ENCODE measurements around the gene HDHD3. TPM values are rescaled to one million over a fixed set of nuclear protein-coding genes. Genes with fewer than 3 reads are reported as not detected.
"Not testable (repeated sequence)": the region's sequence is repeated elsewhere in the genome, so short reads cannot be mapped to it uniquely, and the experiment has no call there.

HDHD3 gene
- total RNA-seq, 4 donors from 2014 or later = 56.1 to 258 (median 237) TPM

GRCh38 chr9:113387560-113388230, 10.9 kb upstream of the HDHD3 start:
- Histone ChIP-seq H3K36me3 (peaks cover 0 to 47% (median 0%) of the 10 kb centered on the region in 3 donors), H3K4me1 (peaks cover 0 to 34% (median 10%) of the 10 kb centered on the region in 4 donors), H3K27me3 (no peaks in the 10 kb centered on the region), H3K4me3 (no peak overlapping the region), H3K9me3 (no peaks in the 10 kb centered on the region), H3K27ac (peak overlapping the region in 3 of 4 donors; percentile 22 to 85 (median 62))
- peak in 2 of 3 donors; percentile 63 to 70 for DNase-seq
- no peak for TF ChIP-seq POLR2A (IDR thresholded peaks at IDR 0.05)
- TF ChIP-seq CTCF (IDR thresholded peaks at IDR 0.05) = no peak

GRCh38 chr9:113386571-113387393, 10.0 kb upstream of the HDHD3 start:
- Histone ChIP-seq H3K27ac (peak overlapping the region in 3 of 4 donors; percentile 22 to 85 (median 62)), H3K27me3 (no peaks in the 10 kb centered on the region), H3K4me1 (peaks cover 0 to 34% (median 10%) of the 10 kb centered on the region in 4 donors), H3K9me3 (no peaks in the 10 kb centered on the region), H3K36me3 (peaks cover 0 to 40% (median 0%) of the 10 kb centered on the region in 3 donors), H3K4me3 (no peak overlapping the region)
- no peak for DNase-seq
- TF ChIP-seq POLR2A (IDR thresholded peaks at IDR 0.05) = no peak
- no peak for TF ChIP-seq CTCF (IDR thresholded peaks at IDR 0.05)

- no peaks in the 10 kb centered on the region for H3K9me3 ChIP-seq
- TF ChIP-seq POLR2A (IDR thresholded peaks at IDR 0.05) = no peak
- TF ChIP-seq CTCF (IDR thresholded peaks at IDR 0.05) = no peak
- no peaks in the 10 kb centered on the region for H3K36me3 ChIP-seq
- H3K4me3 ChIP-seq = no peak overlapping the region
- DNase-seq = peak in 1 of 3 donors; percentile 78
- H3K4me1 ChIP-seq = peaks cover 0 to 36% (median 4%) of the 10 kb centered on the region in 4 donors
- peak overlapping the region in 3 of 4 donors; percentile 65 to 89 (median 79) for H3K27ac ChIP-seq
- H3K27me3 ChIP-seq = no peaks in the 10 kb centered on the region
Measured at GRCh38 chr9:113381909-113382411, 5.2 kb upstream of the HDHD3 start.

GRCh38 chr9:113381441-113381840, 4.7 kb upstream of the HDHD3 start:
- not testable (repeated sequence) for H3K9me3 ChIP-seq, H3K4me3 ChIP-seq, H3K36me3 ChIP-seq, H3K27me3 ChIP-seq, DNase-seq
- Histone ChIP-seq H3K4me1 (peaks cover 0 to 31% (median 1%) of the 10 kb centered on the region in 4 donors), H3K27ac (peak overlapping the region in 3 of 4 donors; percentile 65 to 89 (median 79))

- no peak for TF ChIP-seq CTCF (IDR thresholded peaks at IDR 0.05)
- TF ChIP-seq POLR2A (IDR thresholded peaks at IDR 0.05) = no peak
Measured at GRCh38 chr9:113380869-113381378, 4.1 kb upstream of the HDHD3 start.

GRCh38 chr9:113379829-113380210, 3.0 kb upstream of the HDHD3 start:
- not testable (repeated sequence) for H3K9me3 ChIP-seq, DNase-seq, H3K4me3 ChIP-seq, H3K27me3 ChIP-seq, H3K36me3 ChIP-seq
- Histone ChIP-seq H3K4me1 (peaks cover 0 to 33% (median 4%) of the 10 kb centered on the region in 4 donors), H3K27ac (peak overlapping the region in 2 of 4 donors; percentile 79 to 89)

More at GRCh38 chr9:113380869-113381378, 4.1 kb upstream of the HDHD3 start:
- H3K4me1 ChIP-seq = peaks cover 0 to 27% (median 2%) of the 10 kb centered on the region in 4 donors
- no peaks in the 10 kb centered on the region for H3K36me3 ChIP-seq
- no peaks in the 10 kb centered on the region for H3K27me3 ChIP-seq
- H3K9me3 ChIP-seq = no peaks in the 10 kb centered on the region
- H3K27ac ChIP-seq = peak overlapping the region in 3 of 4 donors; percentile 35 to 89 (median 79)
- no peak overlapping the region for H3K4me3 ChIP-seq
- DNase-seq = peak in 2 of 3 donors; percentile 23 to 65

GRCh38 chr9:113379094-113379828, 2.5 kb upstream of the HDHD3 start:
- Histone ChIP-seq H3K36me3 (peaks cover 0 to 12% (median 0%) of the 10 kb centered on the region in 3 donors), H3K4me1 (peaks cover 0 to 38% (median 4%) of the 10 kb centered on the region in 4 donors), H3K27ac (peak overlapping the region in 2 of 4 donors; percentile 10 to 42)
- not testable (repeated sequence) for H3K27me3 ChIP-seq, H3K9me3 ChIP-seq, H3K4me3 ChIP-seq, DNase-seq
